Neutrophil (primary cell): ENCODE measurements around the gene FAU.
A peak's percentile ranks its signal among the peaks of the same experiment; 100 is the strongest.

Experiments used
- H3K27ac ChIP-seq: fragments of 200-600 bp; sonication (generic); 2 replicates; pipeline ENCODE4 v1.5.1; 2016; ENCODE audit warnings: mild to moderate bottlenecking, moderate library complexity
- H3K27me3 ChIP-seq: fragments of 200-600 bp; sonication (generic); 2 replicates; pipeline ENCODE4 v1.6.0; 2016; ENCODE audit warnings: mild to moderate bottlenecking
- H3K36me3 ChIP-seq: fragments of 200-600 bp; sonication (generic); 2 replicates; pipeline ENCODE4 v1.5.1; 2017
- H3K4me1 ChIP-seq, 2 experiments: fragments of 200-600 bp in 1 of 2; sonication (generic) in 1 of 2; 1 replicate in 1 of 2; 2 replicates in 1 of 2; pipeline versions ENCODE4 v1.5.1 to v1.6.1; 2013 to 2016; ENCODE audit warnings: low read depth in 1 of 2, low read length in 1 of 2, mild to moderate bottlenecking in 1 of 2, moderate library complexity in 1 of 2; ENCODE audit not compliant: control insufficient read depth in 1 of 2, insufficient read depth in 1 of 2
- H3K4me3 ChIP-seq, 2 experiments: fragments of 200-600 bp in 1 of 2; sonication (generic) in 1 of 2; 1 replicate in 1 of 2; 2 replicates in 1 of 2; pipeline ENCODE4 v1.5.1; 2013 to 2016; ENCODE audit warnings: low read depth in 1 of 2, low read length in 1 of 2, mild to moderate bottlenecking in 1 of 2, moderate library complexity in 1 of 2
- H3K9me3 ChIP-seq: fragments of 200-600 bp; sonication (generic); 2 replicates; pipeline ENCODE4 v1.5.1; 2016
- CTCF ChIP-seq: fragments of 200-600 bp; sonication (generic); IDR thresholded peaks from 2 replicates; pipeline ENCODE4 v1.5.1; 2016; ENCODE audit warnings: antibody characterized with exemption

The FAU gene

GRCh38 chr11:65103476-65103875 lies 18.5 kb downstream of the FAU start:
- no peaks in the 10 kb centered on the region for H3K4me1 ChIP-seq
- H3K27me3 ChIP-seq = no peaks in the 10 kb centered on the region
- H3K27ac ChIP-seq = no peak overlapping the region
- no peaks in the 10 kb centered on the region for H3K9me3 ChIP-seq
- no peak overlapping the region for H3K4me3 ChIP-seq
- TF ChIP-seq CTCF = no peak
- peaks cover 14% of the 10 kb centered on the region for H3K36me3 ChIP-seq

- Histone ChIP-seq H3K27me3 (no peaks in the 10 kb centered on the region), H3K4me3 (no peak overlapping the region), H3K27ac (no peak overlapping the region), H3K4me1 (no peaks in the 10 kb centered on the region), H3K9me3 (no peaks in the 10 kb centered on the region), H3K36me3 (peaks cover 4% of the 10 kb centered on the region)
- no peak for TF ChIP-seq CTCF
Observed at GRCh38 chr11:65102142-65103095, 19.5 kb downstream of the FAU start.

- Histone ChIP-seq H3K36me3 (no peaks in the 10 kb centered on the region), H3K4me3 (no peak overlapping the region), H3K27ac (no peak overlapping the region), H3K9me3 (no peaks in the 10 kb centered on the region), H3K4me1 (peaks cover 8 to 11% of the 10 kb centered on the region in 2 experiments), H3K27me3 (no peaks in the 10 kb centered on the region)
- TF ChIP-seq CTCF = no peak
Observed at GRCh38 chr11:65100674-65101350, 21.1 kb downstream of the FAU start.

GRCh38 chr11:65096926-65097325 lies 25.0 kb downstream of the FAU start:
- Histone ChIP-seq H3K4me1 (peaks cover 10 to 15% of the 10 kb centered on the region in 2 experiments), H3K9me3 (no peaks in the 10 kb centered on the region), H3K4me3 (peak overlapping the region; percentile 72 to 89), H3K27ac (peak overlapping the region; percentile 96), H3K27me3 (no peaks in the 10 kb centered on the region), H3K36me3 (no peaks in the 10 kb centered on the region)
- TF ChIP-seq CTCF = no peak

GRCh38 chr11:65095974-65096806 lies 25.7 kb downstream of the FAU start, which contains the start of gene VPS51:
Gene VPS51, plus strand, starts transcription at chr11:65096214. Its CDS starts 37 bp downstream, at chr11:65096251.
- Histone ChIP-seq H3K9me3 (no peaks in the 10 kb centered on the region), H3K36me3 (no peaks in the 10 kb centered on the region), H3K4me3 (peak within 1 kb of the TSS; percentile 72 to 89), H3K27me3 (no peaks in the 10 kb centered on the region), H3K27ac (peak within 1 kb of the TSS; percentile 96), H3K4me1 (peaks cover 10 to 15% of the 10 kb centered on the region in 2 experiments)
- no peak for TF ChIP-seq CTCF
